Measurements from ENCODE around the gene SLC25A51.

- TF ChIP-seq, protein P1, sequence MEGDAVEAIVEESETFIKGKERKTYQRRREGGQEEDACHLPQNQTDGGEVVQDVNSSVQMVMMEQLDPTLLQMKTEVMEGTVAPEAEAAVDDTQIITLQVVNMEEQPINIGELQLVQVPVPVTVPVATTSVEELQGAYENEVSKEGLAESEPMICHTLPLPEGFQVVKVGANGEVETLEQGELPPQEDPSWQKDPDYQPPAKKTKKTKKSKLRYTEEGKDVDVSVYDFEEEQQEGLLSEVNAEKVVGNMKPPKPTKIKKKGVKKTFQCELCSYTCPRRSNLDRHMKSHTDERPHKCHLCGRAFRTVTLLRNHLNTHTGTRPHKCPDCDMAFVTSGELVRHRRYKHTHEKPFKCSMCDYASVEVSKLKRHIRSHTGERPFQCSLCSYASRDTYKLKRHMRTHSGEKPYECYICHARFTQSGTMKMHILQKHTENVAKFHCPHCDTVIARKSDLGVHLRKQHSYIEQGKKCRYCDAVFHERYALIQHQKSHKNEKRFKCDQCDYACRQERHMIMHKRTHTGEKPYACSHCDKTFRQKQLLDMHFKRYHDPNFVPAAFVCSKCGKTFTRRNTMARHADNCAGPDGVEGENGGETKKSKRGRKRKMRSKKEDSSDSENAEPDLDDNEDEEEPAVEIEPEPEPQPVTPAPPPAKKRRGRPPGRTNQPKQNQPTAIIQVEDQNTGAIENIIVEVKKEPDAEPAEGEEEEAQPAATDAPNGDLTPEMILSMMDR (IDR thresholded peaks at IDR 0.05 in 4 of 5, conservative IDR thresholded peaks at IDR 0.05 in 1 of 5), result no peak
- no peak for TF ChIP-seq POLR2A (IDR thresholded peaks at IDR 0.05)
These were observed 19.3 kb upstream of the SLC25A51 start for GRCh38 chr9:37923118-37923795.

Measured in gastrocnemius medialis (tissue), 4 donors.